Neural progenitor cell (in vitro differentiated cells): ENCODE data around the gene DHRS11.

Experiments used
- CTCF ChIP-seq: fragments of 200-600 bp; sonication (generic); IDR thresholded peaks from 2 replicates; pipeline ENCODE4 v1.5.1; 2017; ENCODE audit warnings: antibody characterized with exemption, mild to moderate bottlenecking
- EZH2 ChIP-seq: fragments of 200-600 bp; sonication (generic); IDR thresholded peaks from 2 replicates; pipeline ENCODE4 v1.6.1; 2017; ENCODE audit warnings: antibody characterized with exemption, mild to moderate bottlenecking, moderate library complexity
- EZH2phosphoT487 ChIP-seq: fragments of 200-600 bp; sonication (generic); IDR thresholded peaks from 2 replicates; pipeline ENCODE4 v1.6.1; 2017; ENCODE audit warnings: antibody characterized with exemption

DNA sequence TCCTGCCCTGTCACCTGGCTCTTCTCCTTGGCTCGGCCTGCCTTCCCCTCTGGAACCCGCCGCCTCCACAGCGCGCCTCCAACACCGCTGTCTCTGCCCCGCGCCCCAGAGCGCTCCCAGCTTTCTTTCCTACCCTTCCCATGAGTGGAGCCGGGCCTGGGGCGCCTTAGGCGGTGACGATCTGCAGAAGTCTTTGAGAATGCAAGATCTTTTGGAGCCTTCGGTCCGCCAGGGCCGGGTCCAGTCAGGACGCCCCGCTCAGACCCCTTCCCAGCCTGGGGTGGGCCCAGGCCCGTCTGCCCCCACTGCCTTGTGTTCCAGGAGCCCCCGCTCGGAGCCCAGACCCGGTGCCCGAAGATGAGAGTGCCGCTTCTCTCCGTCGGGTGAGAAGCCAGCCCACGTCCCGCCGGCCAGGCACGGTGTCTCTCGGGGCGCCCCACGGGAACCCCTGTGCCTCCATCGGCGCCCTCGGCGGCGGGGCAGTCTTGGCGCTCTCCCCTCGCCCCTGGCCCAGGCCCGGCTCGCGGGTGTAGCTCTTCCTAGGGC lies 49.7 kb downstream of the DHRS11 start:
- TF ChIP-seq CTCF (no peak), EZH2 (peak; percentile 86), EZH2phosphoT487 (no peak)
